WTC11 (cell line): ENCODE measurements around the gene GAB1.

Experiments
- ATF1 ChIP-seq: sonication (generic); formaldehyde crosslinking; IDR thresholded peaks from 2 replicates; pipeline ENCODE4 v1.8.1; 2023; ENCODE audit warnings: mild to moderate bottlenecking, moderate library complexity, missing genetic modification reagents
- TF ChIP-seq, protein P1 (sequence below): sonication (generic); formaldehyde crosslinking; conservative IDR thresholded peaks from 2 replicates; pipeline ENCODE4 v1.8.1; 2022; ENCODE audit warnings: mild to moderate bottlenecking, missing genetic modification reagents

DNA sequence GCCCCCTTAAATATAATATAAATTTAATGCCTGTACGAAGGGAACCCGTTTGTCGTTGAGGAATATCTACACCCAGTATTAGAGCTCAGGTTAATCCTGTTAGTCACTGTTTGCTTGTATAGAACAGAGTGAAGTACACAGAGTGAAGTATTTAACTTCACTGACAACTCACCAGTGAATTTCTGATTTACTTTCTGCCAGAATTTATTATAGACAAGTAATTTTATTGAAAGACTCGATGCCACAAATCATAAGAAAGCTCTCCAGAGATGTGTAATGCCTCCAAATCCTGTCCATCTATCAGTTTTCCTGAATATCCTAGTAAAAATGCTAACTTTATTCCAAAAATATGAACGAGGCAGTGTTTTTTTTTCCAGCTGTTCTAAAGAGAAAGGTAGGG, 1.6 kb downstream of the GAB1 start:
- TF ChIP-seq, protein P1, sequence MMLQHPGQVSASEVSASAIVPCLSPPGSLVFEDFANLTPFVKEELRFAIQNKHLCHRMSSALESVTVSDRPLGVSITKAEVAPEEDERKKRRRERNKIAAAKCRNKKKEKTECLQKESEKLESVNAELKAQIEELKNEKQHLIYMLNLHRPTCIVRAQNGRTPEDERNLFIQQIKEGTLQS = no peak
- no peak for TF ChIP-seq ATF1 (CRISPR knock-in tag)
